HEK293T (cell line): ENCODE measurements around the gene DDX10.

Experiments
- BHLHE40 ChIP-seq: fragments of 450-650 bp; IDR thresholded peaks from 2 replicates; pipeline ENCODE4 v1.6.1; 2016; ENCODE audit warnings: mild to moderate bottlenecking, moderate library complexity, borderline replicate concordance
- FOXA1 ChIP-seq: fragments of 450-650 bp; IDR thresholded peaks from 2 replicates; pipeline ENCODE4 v1.6.1; 2016; ENCODE audit warnings: mild to moderate bottlenecking
- FOXK2 ChIP-seq: fragments of 450-650 bp; IDR thresholded peaks from 2 replicates; pipeline ENCODE4 v1.6.1; 2016; ENCODE audit warnings: mild to moderate bottlenecking
- SP1 ChIP-seq: fragments of 450-650 bp; IDR thresholded peaks from 2 replicates; pipeline ENCODE4 v1.6.1; 2017

GRCh38 chr11:108975026-108975425 is 310.2 kb downstream of the DDX10 start:
- TF ChIP-seq FOXA1, result no peak
- TF ChIP-seq FOXK2, result no peak
- TF ChIP-seq SP1, result no peak
- TF ChIP-seq BHLHE40, result no peak
